ENCODE measurements around the gene TMEM91. TPM values are rescaled to one million over a fixed set of nuclear protein-coding genes. Genes with fewer than 3 reads are reported as not detected.

TMEM91 gene
- total and polyA plus RNA-seq, 2 of the 13 experiments (the other 11 are each of a cell fraction or from before 2014, with no cell fraction given), result 6.3 to 10.3 TPM

GRCh38 chr19:41357746-41358145 is 18.6 kb upstream of the TMEM91 start:
- no peak overlapping the region for H3K4me2 ChIP-seq (ENCODE audit: low read depth, low read length)
- no peaks in the 10 kb centered on the region for H3K9me3 ChIP-seq (ENCODE audit: low read length)
- ChIA-PET CTCF (ENCODE audit: low intra/inter-chr PET ratio, low total read pairs) (no interaction called here), POLR2A (no interaction called here)
- intact Hi-C loops (cut with micrococcal nuclease; ENCODE audit: unreplicated experiment) (no loop called here), in situ Hi-C loops (cut with HindIII; ENCODE audit: extremely low pct_ligation_motif_present, low pct_unique_long_range_greater_than_20kb) (no loop called here)
- no peaks in the 10 kb centered on the region; a peak in 2 of 5 replicates for H3K27me3 ChIP-seq (ENCODE audit: control insufficient read depth in 1 of 2, insufficient read depth in 2 of 2, low read length in 2 of 2)
- ATAC-seq, result no peak
- H2AFZ ChIP-seq (ENCODE audit: low read length), result no peak overlapping the region
- TF ChIP-seq ZFP1 (CRISPR knock-in tag; IDR thresholded peaks at IDR 0.05) (no peak), HDAC6 (IDR thresholded peaks at IDR 0.05; ENCODE audit: low read depth, low read length) (no peak), GTF3A (CRISPR knock-in tag; conservative IDR thresholded peaks at IDR 0.05) (no peak)
- no peaks in the 10 kb centered on the region for H4K20me1 ChIP-seq (ENCODE audit: insufficient read depth, low read length)
- no TSS peak for BruUV-seq (replicated peaks)
- no peak overlapping the region for H3K4me3 ChIP-seq (replicated peaks in 1 of 3; ENCODE audit: insufficient read depth in 1 of 3, low read depth in 2 of 3, low read length in 3 of 3)
- no peak for FAIRE-seq
- H3K4me1 ChIP-seq (ENCODE audit: insufficient read depth, low read length), result peaks cover 15% of the 10 kb centered on the region
- H3K9ac ChIP-seq (ENCODE audit: insufficient read depth, low read depth, low read length), result no peak overlapping the region
- 87% methylated on average over 11 of the region's 13 CpGs for WGBS (ENCODE audit: low lambda C conversion rate)
- peaks cover 4% of the 10 kb centered on the region for H3K79me2 ChIP-seq (ENCODE audit: insufficient read depth, low read length)
- no peak overlapping the region for H3K27ac ChIP-seq (ENCODE audit: extremely low read length, insufficient read depth, low read length)
- no peak for DNase-seq (ENCODE audit: low spot score)
- no peaks in the 10 kb centered on the region for H3K36me3 ChIP-seq (replicated peaks in 1 of 2; ENCODE audit: control insufficient read depth in 1 of 2, insufficient read depth in 2 of 2, low read length in 2 of 2)

- TF ChIP-seq SRF (IDR thresholded peaks at IDR 0.05; ENCODE audit: low read depth, low read length) (no peak), RBM39 (IDR thresholded peaks at IDR 0.05; ENCODE audit: low read depth, low read length, poor library complexity, severe bottlenecking) (no peak), EZH2 (conservative IDR thresholded peaks at IDR 0.05; ENCODE audit: low read depth, low read length) (no peak), ZNF12 (CRISPR knock-in tag; IDR thresholded peaks at IDR 0.05) (no peak), ZNF782 (CRISPR knock-in tag; IDR thresholded peaks at IDR 0.05; ENCODE audit: borderline replicate concordance) (no peak), ZNF383 (CRISPR knock-in tag; IDR thresholded peaks at IDR 0.05; ENCODE audit: borderline replicate concordance) (no peak), ZNF382 (CRISPR knock-in tag; IDR thresholded peaks at IDR 0.05; ENCODE audit: borderline replicate concordance) (no peak), EEA1 (CRISPR knock-in tag; IDR thresholded peaks at IDR 0.05; ENCODE audit: borderline replicate concordance) (no peak), ZNF841 (CRISPR knock-in tag; IDR thresholded peaks at IDR 0.05; ENCODE audit: borderline replicate concordance) (no peak), NFRKB (IDR thresholded peaks at IDR 0.05) (no peak), GATAD2A (CRISPR knock-in tag; IDR thresholded peaks at IDR 0.05) (no peak), ATF7-NPFF (CRISPR knock-in tag; IDR thresholded peaks at IDR 0.05; ENCODE audit: low read depth) (no peak), ZBTB34 (CRISPR knock-in tag; IDR thresholded peaks at IDR 0.05) (no peak), GABPB1 (CRISPR knock-in tag; IDR thresholded peaks at IDR 0.05) (no peak)
- H3K9ac ChIP-seq (ENCODE audit: insufficient read depth, low read depth, low read length), result no peak overlapping the region
- ATAC-seq, result no peak
- WGBS (ENCODE audit: low lambda C conversion rate), result 97% methylated on average over 1 of the region's 1 CpG
- no peak overlapping the region for H3K27ac ChIP-seq (ENCODE audit: extremely low read length, insufficient read depth, low read length)
- no peaks in the 10 kb centered on the region for H3K9me3 ChIP-seq (ENCODE audit: low read length)
- H3K79me2 ChIP-seq (ENCODE audit: insufficient read depth, low read length), result peaks cover 5% of the 10 kb centered on the region
- no peak overlapping the region for H3K4me2 ChIP-seq (ENCODE audit: low read depth, low read length)
- peaks cover 19% of the 10 kb centered on the region for H3K4me1 ChIP-seq (ENCODE audit: insufficient read depth, low read length)
- no peaks in the 10 kb centered on the region; a peak in 3 of 5 replicates for H3K27me3 ChIP-seq (ENCODE audit: control insufficient read depth in 1 of 2, insufficient read depth in 2 of 2, low read length in 2 of 2)
- BruUV-seq (replicated peaks), result no TSS peak
- in situ Hi-C loops (cut with HindIII; ENCODE audit: extremely low pct_ligation_motif_present, low pct_unique_long_range_greater_than_20kb), result no loop called here
- no peak overlapping the region for H3K4me3 ChIP-seq (replicated peaks in 1 of 3; ENCODE audit: insufficient read depth in 1 of 3, low read depth in 2 of 3, low read length in 3 of 3)
- no peak for DNase-seq (ENCODE audit: low spot score)
- no peaks in the 10 kb centered on the region for H3K36me3 ChIP-seq (replicated peaks in 1 of 2; ENCODE audit: control insufficient read depth in 1 of 2, insufficient read depth in 2 of 2, low read length in 2 of 2)
- FAIRE-seq, result no peak
- POLR2A ChIA-PET, result no interaction called here
- CTCF ChIA-PET (ENCODE audit: low intra/inter-chr PET ratio, low total read pairs), result no interaction called here
- no peak overlapping the region for H2AFZ ChIP-seq (ENCODE audit: low read length)
- no peaks in the 10 kb centered on the region for H4K20me1 ChIP-seq (ENCODE audit: insufficient read depth, low read length)
- intact Hi-C loops (cut with micrococcal nuclease; ENCODE audit: unreplicated experiment), result no loop called here
Measured at GRCh38 chr19:41359741-41360140, 16.6 kb upstream of the TMEM91 start.

All from HepG2 (cell line).